ENCODE data around the gene PDE4B.
"Not testable (repeated sequence)": the region's sequence is repeated elsewhere in the genome, so short reads cannot be mapped to it uniquely, and the experiment has no call there.

The PDE4B gene

DNA sequence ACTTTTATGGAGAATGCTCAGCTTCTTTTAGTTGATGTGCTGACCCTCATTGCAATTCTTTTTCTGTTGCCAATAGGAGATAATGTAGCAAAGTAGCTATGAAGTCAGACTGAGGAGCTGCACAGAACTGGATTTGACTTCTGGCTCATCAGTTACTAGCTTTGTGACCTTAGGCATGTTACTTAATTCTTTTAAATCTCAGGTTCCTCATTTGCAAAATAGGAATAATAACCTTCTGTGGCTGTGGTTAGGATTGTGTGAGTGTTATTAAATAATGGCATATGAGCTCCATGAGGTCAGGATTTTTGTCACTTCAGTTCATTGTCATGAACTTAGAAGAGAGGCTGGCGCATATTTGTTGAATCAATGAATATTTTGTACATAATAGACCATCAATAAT is 503.7 kb downstream of the PDE4B start:
- DNase-seq = no peak

GRCh38 chr1:66296951-66297350 is 504.3 kb downstream of the PDE4B start:
- no peak for DNase-seq

DNA sequence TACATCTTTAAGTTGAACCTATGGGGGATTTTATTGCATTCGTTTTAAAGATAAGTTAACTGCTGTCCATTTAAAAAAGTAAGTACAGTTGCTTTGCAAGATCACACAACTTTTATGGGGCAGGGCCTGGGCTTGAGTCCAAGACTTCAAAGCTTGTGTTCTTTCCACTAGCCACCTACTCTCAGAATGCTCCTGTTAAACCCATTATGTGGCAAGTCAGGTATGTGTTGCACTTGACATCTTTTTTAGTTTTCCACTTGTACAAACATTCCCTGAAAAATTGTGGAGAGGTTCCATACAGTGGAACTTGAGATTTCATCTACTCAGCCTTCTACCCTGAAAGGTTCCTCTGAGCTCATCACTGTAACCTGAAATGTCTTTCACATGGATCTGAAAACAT is 505.8 kb downstream of the PDE4B start:
- no peak for DNase-seq

DNA sequence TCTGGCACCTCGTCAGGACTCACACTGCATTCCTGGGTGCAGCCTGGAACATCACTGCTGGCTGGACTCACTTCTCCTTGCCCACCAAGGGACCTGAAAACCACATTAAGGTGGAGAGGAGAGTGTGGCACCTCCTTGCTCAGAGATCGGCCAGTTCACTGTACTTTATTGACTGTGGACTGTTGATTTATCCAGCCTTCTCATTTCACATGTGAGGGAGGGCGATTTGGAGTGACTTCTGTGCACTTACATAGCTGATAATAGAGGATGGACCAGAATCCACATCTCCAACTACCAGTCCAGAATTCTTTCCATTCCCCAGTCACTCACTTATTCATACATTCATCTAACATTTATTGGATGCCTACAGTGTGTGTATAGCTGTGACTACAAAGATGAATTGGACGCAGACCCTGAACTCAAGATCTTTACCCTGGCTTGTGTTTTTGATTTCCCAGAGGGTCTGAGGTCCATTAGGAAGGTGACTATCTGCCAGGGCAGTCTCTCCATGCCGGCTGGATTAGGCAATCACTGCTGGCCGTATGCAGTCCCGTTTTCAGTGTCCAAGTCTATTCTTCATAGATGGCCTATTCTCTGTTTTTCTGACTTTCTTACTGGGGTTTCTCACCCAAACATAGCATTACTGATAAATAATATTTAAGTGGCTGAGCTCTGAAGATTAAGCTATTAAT is 507.7 kb downstream of the PDE4B start:
- DNase-seq = no peak

DNA sequence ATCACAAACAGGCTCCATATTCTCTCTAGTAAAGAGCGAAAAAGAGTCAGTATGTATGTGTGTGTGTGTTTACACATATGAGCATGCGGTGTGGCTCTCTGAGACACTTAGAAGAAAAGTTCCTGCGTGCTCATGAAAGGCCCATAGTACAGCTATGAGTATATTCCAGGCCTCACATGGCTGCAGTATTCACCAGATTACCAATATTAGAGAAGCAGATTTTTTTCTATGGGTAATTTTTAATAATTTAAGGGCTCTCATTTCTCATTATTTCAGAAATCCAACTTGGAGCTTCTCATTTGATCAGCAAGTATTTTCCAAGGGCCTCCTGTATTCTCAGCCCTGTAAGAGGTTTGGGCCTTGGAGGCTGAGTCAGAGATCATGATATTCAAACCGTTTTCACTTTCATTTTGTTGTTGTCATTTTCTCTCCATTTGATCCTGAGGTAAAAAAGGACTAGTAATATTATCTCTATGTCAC is 508.3 kb downstream of the PDE4B start:
- peak; percentile 55 for DNase-seq

DNA sequence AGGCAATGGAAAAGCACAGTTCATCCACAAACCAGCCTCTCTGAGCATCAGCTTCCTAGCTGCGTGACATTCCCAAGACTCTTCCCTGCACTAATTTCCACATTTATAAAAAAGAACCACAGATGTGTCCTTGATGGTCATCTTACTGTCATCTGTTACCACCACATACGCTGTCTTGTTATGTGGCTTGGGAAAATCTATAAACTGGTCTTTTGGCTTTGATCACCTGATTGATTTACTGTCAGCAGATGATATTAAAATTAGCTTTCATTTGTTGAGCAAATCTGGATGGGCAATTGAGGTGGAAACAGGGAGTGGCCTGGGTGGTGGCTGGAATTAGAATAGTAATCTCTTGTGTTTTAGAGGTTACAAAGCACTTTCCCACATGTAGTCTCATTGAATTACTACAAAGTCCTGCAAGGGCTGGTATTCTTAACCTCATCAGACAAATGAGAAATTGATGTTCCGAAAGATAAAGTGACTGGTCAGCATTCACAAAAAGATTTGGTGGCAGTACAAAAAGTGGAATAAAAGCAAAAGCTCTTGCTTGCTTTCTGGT is 509.6 kb downstream of the PDE4B start:
- no peak for DNase-seq

- no peak for DNase-seq
Observed at GRCh38 chr1:66302815-66303214, 510.1 kb downstream of the PDE4B start.

DNA sequence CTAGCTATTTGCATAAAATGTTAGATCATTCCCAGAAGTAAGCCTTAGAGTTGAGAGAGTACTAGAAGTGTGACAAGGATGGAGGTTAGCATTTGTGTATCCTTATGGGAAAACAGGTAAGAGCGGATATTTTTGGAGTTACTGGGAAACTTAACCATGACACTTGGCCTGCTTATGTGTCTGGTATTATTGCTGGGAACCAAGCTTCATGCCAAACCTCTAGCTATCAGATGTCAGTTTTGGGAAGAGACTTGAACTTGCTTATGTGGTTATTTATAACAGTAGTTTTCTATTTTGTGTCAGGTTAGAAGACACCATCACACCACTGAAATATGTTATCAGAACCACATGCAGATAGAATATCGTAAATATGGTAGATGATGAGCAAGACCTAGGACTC is 511.0 kb downstream of the PDE4B start:
- no peak for DNase-seq

GRCh38 chr1:66304128-66304527 is 511.4 kb downstream of the PDE4B start:
- DNase-seq = no peak

DNA sequence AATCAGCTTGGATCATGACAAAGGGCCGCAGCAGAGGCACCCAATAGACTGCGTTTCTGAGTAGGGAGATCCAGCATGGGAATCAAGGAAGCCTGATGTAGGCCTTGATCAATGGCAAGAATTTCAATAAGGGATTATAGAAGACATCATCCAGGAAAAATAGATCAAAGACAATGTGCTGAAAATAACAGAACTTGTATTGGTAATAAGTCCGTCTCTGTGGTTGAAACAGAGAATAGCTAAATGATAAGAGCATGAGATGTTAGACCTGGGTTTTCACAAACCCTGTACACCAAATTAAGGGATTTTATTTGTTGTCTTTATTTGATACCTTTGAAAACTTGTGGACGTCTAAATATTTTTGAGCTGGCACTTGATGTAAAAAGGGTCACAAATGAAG is 513.2 kb downstream of the PDE4B start:
- DNase-seq = no peak

DNA sequence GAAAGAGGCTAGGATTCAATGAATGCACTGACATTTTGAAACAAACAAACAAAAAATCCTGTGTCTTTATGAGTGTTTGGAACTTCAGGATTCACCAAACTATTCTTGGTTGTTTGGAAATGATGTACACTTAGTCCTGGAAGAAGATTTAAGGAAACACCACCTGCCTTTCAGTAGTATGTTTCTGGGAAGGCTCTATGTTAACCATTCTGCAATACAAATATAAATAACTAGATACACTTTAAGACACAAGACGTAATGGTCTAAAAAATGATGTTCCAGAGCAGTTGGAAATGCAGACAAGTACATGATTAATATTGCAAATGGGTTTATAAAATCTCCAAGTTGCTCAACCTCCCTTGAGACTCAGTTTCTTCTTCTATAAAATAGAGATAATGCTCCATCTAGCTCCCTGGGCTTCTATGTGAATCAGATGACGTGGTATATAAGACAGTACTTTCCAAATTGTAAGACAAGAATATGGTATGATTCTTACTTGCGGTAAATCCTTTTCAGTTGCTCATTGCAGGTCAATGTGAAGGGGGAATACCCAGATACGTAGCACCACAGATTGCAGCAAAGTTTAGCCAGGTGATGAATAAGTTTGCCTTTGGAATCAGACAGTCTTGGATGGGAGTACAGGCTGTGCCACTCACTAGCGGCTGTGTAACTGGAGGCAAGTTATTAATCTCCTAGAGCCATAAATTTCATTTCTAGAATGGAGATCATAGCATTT is 516.5 kb downstream of the PDE4B start:
- DNase-seq = no peak

- no peak for DNase-seq
Observed at GRCh38 chr1:66311092-66311491, 518.4 kb downstream of the PDE4B start.

DNA sequence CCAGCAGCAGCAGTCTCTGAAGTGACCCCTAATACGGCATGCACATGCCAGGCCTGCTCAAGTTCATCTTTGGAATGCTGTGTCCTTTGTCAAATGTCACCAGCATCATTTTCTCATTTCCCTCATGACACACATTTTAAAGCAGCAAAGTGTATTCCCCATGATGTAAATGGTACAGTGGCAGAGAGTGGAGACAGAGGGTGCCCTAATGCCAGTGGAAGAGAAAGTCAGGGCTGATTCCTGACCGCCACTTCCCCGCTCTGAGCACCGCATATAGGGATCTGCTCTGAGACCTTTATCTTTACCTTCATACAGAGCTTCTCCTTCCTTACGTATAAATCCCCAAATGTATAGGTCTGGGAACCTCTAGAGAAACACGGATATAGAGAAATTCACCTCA is 518.9 kb downstream of the PDE4B start:
- no peak for DNase-seq

DNA sequence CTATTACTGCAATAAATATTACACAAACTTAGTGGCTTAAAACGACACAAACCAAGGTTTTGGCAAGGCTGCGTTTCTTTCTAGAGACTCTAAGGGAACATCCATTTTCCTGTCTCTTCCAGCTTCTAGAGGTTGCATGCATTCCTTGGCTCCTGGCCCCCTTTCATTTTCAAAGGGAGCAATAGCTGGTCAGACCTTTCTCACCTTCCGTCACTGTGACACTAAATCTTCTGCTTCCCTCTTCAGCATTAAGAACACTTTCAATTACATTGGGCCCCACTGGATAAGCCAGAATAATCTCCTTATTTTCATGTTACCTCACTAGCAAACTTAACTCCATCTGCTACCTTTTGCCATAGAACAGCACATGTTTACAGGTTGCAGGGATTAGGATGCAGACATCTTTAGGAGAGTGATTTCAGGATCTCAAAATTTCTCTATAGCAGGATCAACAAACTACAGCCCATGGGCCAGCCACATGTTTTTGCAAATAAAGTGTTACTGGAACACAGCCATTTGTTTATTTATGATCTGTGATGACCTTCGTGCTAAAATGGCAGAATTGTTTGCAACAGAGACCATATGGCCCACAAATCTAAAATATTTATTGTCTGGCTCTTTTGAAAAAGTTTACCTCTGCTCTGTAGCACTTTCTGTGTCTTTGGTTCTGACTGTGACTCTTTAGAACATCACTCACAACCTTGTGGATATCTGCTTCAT is 519.7 kb downstream of the PDE4B start:
- DNase-seq = no peak

DNA sequence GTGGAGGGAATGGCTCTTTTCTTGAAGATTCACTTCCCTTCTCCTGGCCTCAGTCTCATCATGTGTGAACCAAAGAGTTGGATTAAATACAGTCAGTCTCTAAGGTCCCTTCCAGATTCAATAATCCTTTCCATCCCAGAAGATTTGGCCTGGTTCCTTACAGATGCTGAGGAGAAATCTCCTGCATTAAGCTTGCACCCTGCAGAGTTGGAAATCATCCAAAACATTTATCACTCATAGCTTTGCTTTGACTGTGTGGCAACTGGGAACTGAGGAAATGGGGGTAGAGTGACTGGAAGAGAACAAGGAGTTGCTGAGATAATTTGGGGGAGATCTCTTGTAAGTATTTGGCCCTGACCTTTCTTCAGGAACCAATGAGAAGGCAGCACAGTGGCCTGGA is 520.7 kb downstream of the PDE4B start:
- no peak for DNase-seq

DNA sequence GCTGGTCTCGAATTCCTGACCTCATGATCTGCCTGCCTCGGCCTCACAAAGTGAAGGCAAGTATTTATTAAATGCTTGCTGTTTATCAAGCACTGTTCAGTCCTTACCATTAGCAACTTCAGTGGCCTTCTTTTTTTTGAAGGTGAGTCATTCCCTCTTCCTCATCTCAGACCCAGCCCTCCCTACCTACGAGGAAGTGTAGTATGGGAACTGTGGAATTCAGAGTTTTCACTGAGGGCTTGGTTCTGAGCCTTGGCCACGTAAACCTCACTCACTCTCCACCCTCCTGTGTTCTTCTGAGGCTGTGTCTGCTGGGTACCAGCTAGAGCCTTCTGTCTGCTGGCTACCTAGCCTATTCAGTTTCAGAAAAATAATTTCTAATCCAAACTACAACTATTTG is 523.0 kb downstream of the PDE4B start:
- DNase-seq = no peak

- DNase-seq = no peak
Observed at GRCh38 chr1:66316464-66317247, 524.0 kb downstream of the PDE4B start.

DNA sequence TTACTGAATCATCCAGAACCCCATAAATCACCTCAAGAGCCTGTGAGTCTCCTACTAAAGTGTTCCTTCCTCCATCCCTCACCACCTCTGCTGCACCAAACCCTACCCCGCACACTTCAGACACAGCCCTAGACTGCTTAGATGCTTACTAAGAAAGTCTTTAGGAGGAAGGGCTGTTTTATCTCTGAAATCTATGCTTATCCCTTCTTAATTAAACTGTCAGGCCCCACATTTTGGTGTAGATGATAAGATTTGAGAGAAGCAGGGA is 524.5 kb downstream of the PDE4B start:
- DNase-seq = no peak

DNA sequence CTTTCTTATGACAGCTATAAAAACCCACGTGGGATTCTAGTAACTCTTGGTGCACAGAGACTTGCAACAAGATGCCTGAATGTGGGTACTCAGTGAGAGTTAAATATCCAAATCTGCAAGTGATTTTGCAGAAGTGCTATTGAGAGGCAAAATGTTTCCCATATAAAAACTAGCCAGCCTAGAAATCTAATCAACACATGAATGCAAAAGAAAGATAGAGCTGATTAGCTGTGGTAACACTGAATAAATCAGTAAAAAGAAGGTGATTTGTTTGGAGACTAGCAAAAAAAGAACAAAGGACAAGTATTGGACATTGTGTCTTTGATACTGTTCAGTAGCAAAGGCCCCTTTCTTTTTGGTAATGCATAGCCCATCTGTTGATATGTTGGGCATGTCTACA is 527.5 kb downstream of the PDE4B start:
- DNase-seq = no peak

GRCh38 chr1:66322462-66322861 is 529.8 kb downstream of the PDE4B start:
- not testable (repeated sequence) for DNase-seq

- DNase-seq = no peak
Observed at GRCh38 chr1:66323958-66324625, 531.4 kb downstream of the PDE4B start.

GRCh38 chr1:66325594-66326380 is 533.1 kb downstream of the PDE4B start:
- DNase-seq = no peak
